ENCODE results near the gene UGGT1. TPM values are rescaled to one million over a fixed set of nuclear protein-coding genes. Genes with fewer than 3 reads are reported as not detected.

UGGT1 gene
- total and polyA plus RNA-seq, 2 experiments from 2014 or later, result 8.3 to 38.4 TPM

DNA sequence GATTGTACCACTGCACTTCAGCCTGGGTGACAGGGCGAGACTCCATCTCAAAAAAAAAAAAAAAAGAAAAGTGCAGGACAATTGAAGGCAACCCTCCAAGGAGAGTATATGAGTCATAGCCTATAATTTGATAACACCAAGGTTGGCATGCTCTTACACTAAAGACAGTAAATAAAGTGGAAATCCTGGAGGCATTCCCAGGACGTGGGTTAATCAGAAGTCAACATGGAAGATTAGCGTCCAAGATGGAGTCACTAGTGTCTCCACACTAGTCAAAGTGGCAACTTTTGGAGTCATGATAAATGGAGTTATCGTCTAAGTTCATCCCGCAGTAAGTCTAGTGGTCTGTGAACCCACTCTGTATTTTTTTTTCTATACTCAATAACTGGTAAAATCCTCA, 21.2 kb upstream of the UGGT1 start:
- DNase-seq (ENCODE audit: low read depth in 1 of 2, low spot score in 1 of 2), result peak in 1 of 2 donors; percentile 76
- Histone ChIP-seq H3K27ac (no peak overlapping the region), H3K27me3 (no peaks in the 10 kb centered on the region), H3K4me3 (no peak overlapping the region), H3K9me3 (ENCODE audit: low read depth) (no peaks in the 10 kb centered on the region), H3K4me1 (ENCODE audit: low read depth) (no peaks in the 10 kb centered on the region), H3K36me3 (no peaks in the 10 kb centered on the region)
- TF ChIP-seq, protein P1, sequence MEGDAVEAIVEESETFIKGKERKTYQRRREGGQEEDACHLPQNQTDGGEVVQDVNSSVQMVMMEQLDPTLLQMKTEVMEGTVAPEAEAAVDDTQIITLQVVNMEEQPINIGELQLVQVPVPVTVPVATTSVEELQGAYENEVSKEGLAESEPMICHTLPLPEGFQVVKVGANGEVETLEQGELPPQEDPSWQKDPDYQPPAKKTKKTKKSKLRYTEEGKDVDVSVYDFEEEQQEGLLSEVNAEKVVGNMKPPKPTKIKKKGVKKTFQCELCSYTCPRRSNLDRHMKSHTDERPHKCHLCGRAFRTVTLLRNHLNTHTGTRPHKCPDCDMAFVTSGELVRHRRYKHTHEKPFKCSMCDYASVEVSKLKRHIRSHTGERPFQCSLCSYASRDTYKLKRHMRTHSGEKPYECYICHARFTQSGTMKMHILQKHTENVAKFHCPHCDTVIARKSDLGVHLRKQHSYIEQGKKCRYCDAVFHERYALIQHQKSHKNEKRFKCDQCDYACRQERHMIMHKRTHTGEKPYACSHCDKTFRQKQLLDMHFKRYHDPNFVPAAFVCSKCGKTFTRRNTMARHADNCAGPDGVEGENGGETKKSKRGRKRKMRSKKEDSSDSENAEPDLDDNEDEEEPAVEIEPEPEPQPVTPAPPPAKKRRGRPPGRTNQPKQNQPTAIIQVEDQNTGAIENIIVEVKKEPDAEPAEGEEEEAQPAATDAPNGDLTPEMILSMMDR (IDR thresholded peaks at IDR 0.05; ENCODE audit: low read depth, low read length), result no peak

- H3K9me3 ChIP-seq (ENCODE audit: low read depth), result no peaks in the 10 kb centered on the region
- TF ChIP-seq, protein P1 (IDR thresholded peaks at IDR 0.05; ENCODE audit: low read depth, low read length), result no peak
- no peaks in the 10 kb centered on the region for H3K4me1 ChIP-seq (ENCODE audit: low read depth)
- H3K27ac ChIP-seq, result no peak overlapping the region
- H3K4me3 ChIP-seq, result no peak overlapping the region
- no peaks in the 10 kb centered on the region for H3K27me3 ChIP-seq
- H3K36me3 ChIP-seq, result no peaks in the 10 kb centered on the region
- DNase-seq (ENCODE audit: low read depth in 1 of 2, low spot score in 1 of 2), result no peak
These were observed 17.7 kb upstream of the UGGT1 start for GRCh38 chr2:128073278-128073677.

GRCh38 chr2:128076461-128077106, 14.4 kb upstream of the UGGT1 start:
- Histone ChIP-seq H3K4me1 (ENCODE audit: low read depth) (no peaks in the 10 kb centered on the region), H3K27me3 (no peaks in the 10 kb centered on the region), H3K27ac (no peak overlapping the region), H3K9me3 (ENCODE audit: low read depth) (no peaks in the 10 kb centered on the region), H3K36me3 (no peaks in the 10 kb centered on the region), H3K4me3 (no peak overlapping the region)
- no peak for DNase-seq (ENCODE audit: low read depth in 1 of 2, low spot score in 1 of 2)
- TF ChIP-seq, protein P1 (IDR thresholded peaks at IDR 0.05; ENCODE audit: low read depth, low read length), result no peak

- no peak for DNase-seq (ENCODE audit: low read depth in 1 of 2, low spot score in 1 of 2)
- Histone ChIP-seq H3K9me3 (ENCODE audit: low read depth) (no peaks in the 10 kb centered on the region), H3K27me3 (no peaks in the 10 kb centered on the region), H3K36me3 (no peaks in the 10 kb centered on the region), H3K4me1 (ENCODE audit: low read depth) (no peaks in the 10 kb centered on the region), H3K4me3 (no peak overlapping the region), H3K27ac (no peak overlapping the region)
- TF ChIP-seq, protein P1 (IDR thresholded peaks at IDR 0.05; ENCODE audit: low read depth, low read length), result no peak
These were observed 6.2 kb upstream of the UGGT1 start for GRCh38 chr2:128084757-128085156.

DNA sequence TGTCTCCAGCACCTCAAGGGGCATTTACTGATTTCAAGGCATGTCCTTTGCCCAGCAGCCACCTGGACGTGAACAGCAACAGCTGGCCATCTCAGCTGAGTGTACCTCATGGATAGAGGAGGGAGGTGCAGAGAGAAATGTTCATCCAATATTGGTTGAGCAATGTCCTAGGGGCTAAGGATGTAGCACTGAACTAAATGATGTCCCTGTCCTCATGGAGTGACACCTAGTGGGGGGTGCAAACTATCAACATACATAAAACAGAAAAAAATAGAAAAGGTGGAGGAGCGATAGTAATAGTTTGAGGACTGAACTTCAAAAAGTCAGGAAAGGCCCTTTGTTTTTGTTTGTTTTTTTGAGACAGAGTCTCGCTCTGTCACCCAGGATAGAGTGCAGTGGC, 4.8 kb upstream of the UGGT1 start:
- no peak for DNase-seq (ENCODE audit: low read depth in 1 of 2, low spot score in 1 of 2)
- Histone ChIP-seq H3K27ac (no peak overlapping the region), H3K36me3 (no peaks in the 10 kb centered on the region), H3K9me3 (ENCODE audit: low read depth) (no peaks in the 10 kb centered on the region), H3K4me1 (ENCODE audit: low read depth) (no peaks in the 10 kb centered on the region), H3K4me3 (no peak overlapping the region), H3K27me3 (no peaks in the 10 kb centered on the region)
- TF ChIP-seq, protein P1 (IDR thresholded peaks at IDR 0.05; ENCODE audit: low read depth, low read length), result no peak

All from cardiac muscle cell (in vitro differentiated cells and primary cell).